DMS114 treated with DMSO at 0.1 percent for 48 hours (cell line): ENCODE measurements around the gene KHDC3L.

Experiments used
- DNase-seq: peaks from one replicate; lab custom pipeline; 2025; ENCODE audit not compliant: unreplicated experiment; lab: John Stamatoyannopoulos, UW

KHDC3L gene

GRCh38 chr6:73362358-73362757 lies at the start of gene KHDC3L:
TSS of gene KHDC3L (plus strand) at chr6:73362658. CDS start at chr6:73362730, 72 bp downstream.
- DNase-seq = no peak

- no peak for DNase-seq
These were observed 47.6 kb upstream of the KHDC3L start for GRCh38 chr6:73314577-73315492.

- DNase-seq = no peak
These were observed 39.1 kb upstream of the KHDC3L start for GRCh38 chr6:73323323-73323722.

GRCh38 chr6:73325656-73326055 lies 36.8 kb upstream of the KHDC3L start:
- DNase-seq = no peak

GRCh38 chr6:73328790-73329189 lies 33.7 kb upstream of the KHDC3L start:
- DNase-seq = no peak

GRCh38 chr6:73329201-73329600 lies 33.3 kb upstream of the KHDC3L start:
- DNase-seq = no peak

- DNase-seq = no peak
These were observed 23.1 kb upstream of the KHDC3L start for GRCh38 chr6:73339340-73339739.

- no peak for DNase-seq
These were observed 22.4 kb upstream of the KHDC3L start for GRCh38 chr6:73340048-73340447.

GRCh38 chr6:73341335-73341734 lies 21.1 kb upstream of the KHDC3L start:
- DNase-seq = no peak

- DNase-seq = no peak
These were observed 20.3 kb upstream of the KHDC3L start for GRCh38 chr6:73342174-73342573.

- DNase-seq = no peak
These were observed 19.3 kb upstream of the KHDC3L start for GRCh38 chr6:73343164-73343563.

- DNase-seq = no peak
These were observed 13.8 kb upstream of the KHDC3L start for GRCh38 chr6:73348550-73349204.

GRCh38 chr6:73349311-73349710 lies 13.1 kb upstream of the KHDC3L start:
- no peak for DNase-seq

GRCh38 chr6:73353636-73354593 lies 8.5 kb upstream of the KHDC3L start, which contains the start of gene DPPA5:
TSS of gene DPPA5 (minus strand) at chr6:73354276. CDS start at chr6:73354225, 51 bp downstream.
- no peak for DNase-seq

GRCh38 chr6:73362869-73363536 lies 545 bp downstream of the KHDC3L start:
- DNase-seq = no peak

- no peak for DNase-seq
These were observed 1.0 kb downstream of the KHDC3L start for GRCh38 chr6:73363537-73363875.

- no peak for DNase-seq
These were observed 1.7 kb downstream of the KHDC3L start for GRCh38 chr6:73364121-73364520.

GRCh38 chr6:73364549-73364948 lies 2.1 kb downstream of the KHDC3L start:
- no peak for DNase-seq

- DNase-seq = no peak
These were observed 5.4 kb downstream of the KHDC3L start for GRCh38 chr6:73367761-73368355.

- DNase-seq = no peak
These were observed 6.2 kb downstream of the KHDC3L start for GRCh38 chr6:73368675-73369074.
